ENCODE data around the gene NOX3. TPM values are rescaled to one million over a fixed set of nuclear protein-coding genes. Genes with fewer than 3 reads are reported as not detected.

Gene NOX3
- total and polyA plus RNA-seq, 2 donors (not counting 1 experiment from before 2014, with no cell fraction given), result not detected

- TF ChIP-seq EZH2 (IDR thresholded peaks at IDR 0.05; ENCODE audit: borderline replicate concordance, insufficient read depth, low read depth, low read length, poor library complexity, severe bottlenecking) (no peak), CTCF (IDR thresholded peaks at IDR 0.05) (no peak)
- H3K79me2 ChIP-seq (ENCODE audit: control insufficient read depth, insufficient read depth, low read length), result no peaks in the 10 kb centered on the region
- no peak overlapping the region for H3K27ac ChIP-seq (ENCODE audit: low read length in 2 of 2)
- H3K9me3 ChIP-seq (ENCODE audit: control extremely low read depth in 1 of 3, control insufficient read depth in 2 of 3, insufficient read depth in 1 of 3, low read length in 2 of 3), result peaks cover 0 to 8% (median 3%) of the 10 kb centered on the region in 3 donors
- H3K4me1 ChIP-seq (ENCODE audit: control insufficient read depth in 2 of 2, insufficient read depth in 2 of 2, low read length in 2 of 2), result no peaks in the 10 kb centered on the region
- H3K27me3 Mint-ChIP-seq, result no peaks in the 10 kb centered on the region
- no peaks in the 10 kb centered on the region for H3K4me1 Mint-ChIP-seq
- H4K20me1 ChIP-seq (ENCODE audit: control insufficient read depth, insufficient read depth, low read length, poor library complexity, severe bottlenecking), result no peaks in the 10 kb centered on the region
- DNase-seq, result no peak
- H3K9me3 Mint-ChIP-seq (ENCODE audit: insufficient read depth), result no peaks in the 10 kb centered on the region
- no peak overlapping the region for H3K4me3 Mint-ChIP-seq
- no CpG with 5 or more reads among the region's 1 CpG for WGBS (ENCODE audit: insufficient coverage)
- H3K27ac Mint-ChIP-seq, result no peak overlapping the region
- H2AFZ ChIP-seq (ENCODE audit: insufficient read depth, low read depth, low read length, poor library complexity, severe bottlenecking), result no peak overlapping the region
- H3K9ac ChIP-seq (ENCODE audit: low read length), result no peak overlapping the region
- H3K36me3 ChIP-seq (replicated peaks in 1 of 2; ENCODE audit: control extremely low read depth in 1 of 2, control insufficient read depth in 1 of 2, extremely low read depth in 1 of 2, insufficient read depth in 2 of 2, low read length in 1 of 2), result no peaks in the 10 kb centered on the region
- ChIA-PET CTCF (no interaction called here), POLR2A (no interaction called here)
- no peak overlapping the region for H3K4me3 ChIP-seq (ENCODE audit: control extremely low read depth in 1 of 5, extremely low read depth in 1 of 5, insufficient read depth in 1 of 5, low read depth in 2 of 5, low read length in 4 of 5)
- H3K27me3 ChIP-seq (replicated peaks in 1 of 4; ENCODE audit: control extremely low read depth in 1 of 4, control insufficient read depth in 3 of 4, insufficient read depth in 4 of 4, low read length in 3 of 4), result no peaks in the 10 kb centered on the region
- ATAC-seq (ENCODE audit: low read depth), result no peak
- no peak overlapping the region for H3K4me2 ChIP-seq (replicated peaks; ENCODE audit: low read depth, low read length, poor library complexity, severe bottlenecking)
- intact Hi-C loops (cut with micrococcal nuclease), result no loop called here
Measured at GRCh38 chr6:155502393-155502792, 46.8 kb upstream of the NOX3 start.

GRCh38 chr6:155499574-155499973 lies 43.9 kb upstream of the NOX3 start:
- H3K36me3 ChIP-seq (replicated peaks in 1 of 2; ENCODE audit: control extremely low read depth in 1 of 2, control insufficient read depth in 1 of 2, extremely low read depth in 1 of 2, insufficient read depth in 2 of 2, low read length in 1 of 2), result no peaks in the 10 kb centered on the region
- H3K27me3 Mint-ChIP-seq, result no peaks in the 10 kb centered on the region
- no peaks in the 10 kb centered on the region for H3K4me1 ChIP-seq (ENCODE audit: control insufficient read depth in 2 of 2, insufficient read depth in 2 of 2, low read length in 2 of 2)
- H3K4me2 ChIP-seq (replicated peaks; ENCODE audit: low read depth, low read length, poor library complexity, severe bottlenecking), result no peak overlapping the region
- H3K27ac Mint-ChIP-seq, result no peak overlapping the region
- POLR2A ChIA-PET, result no interaction called here
- CTCF ChIA-PET, result interaction anchor here (1.4 kb wide), 1 partner anchor 42 kb away, joined by 3 read pairs; no protein-coding TSS in a partner anchor
- no peak overlapping the region for H3K4me3 Mint-ChIP-seq
- TF ChIP-seq EZH2 (IDR thresholded peaks at IDR 0.05; ENCODE audit: borderline replicate concordance, insufficient read depth, low read depth, low read length, poor library complexity, severe bottlenecking) (no peak), CTCF (IDR thresholded peaks at IDR 0.05) (no peak)
- H3K4me3 ChIP-seq (ENCODE audit: control extremely low read depth in 1 of 5, extremely low read depth in 1 of 5, insufficient read depth in 1 of 5, low read depth in 2 of 5, low read length in 4 of 5), result no peak overlapping the region
- 87% methylated on average over 3 of the region's 4 CpGs for WGBS (ENCODE audit: insufficient coverage)
- H2AFZ ChIP-seq (ENCODE audit: insufficient read depth, low read depth, low read length, poor library complexity, severe bottlenecking), result no peak overlapping the region
- H3K9me3 ChIP-seq (ENCODE audit: control extremely low read depth in 1 of 3, control insufficient read depth in 2 of 3, insufficient read depth in 1 of 3, low read length in 2 of 3), result peaks cover 0 to 8% (median 3%) of the 10 kb centered on the region in 3 donors
- H4K20me1 ChIP-seq (ENCODE audit: control insufficient read depth, insufficient read depth, low read length, poor library complexity, severe bottlenecking), result no peaks in the 10 kb centered on the region
- ATAC-seq (ENCODE audit: low read depth), result no peak
- H3K9me3 Mint-ChIP-seq (ENCODE audit: insufficient read depth), result no peaks in the 10 kb centered on the region
- H3K4me1 Mint-ChIP-seq, result no peaks in the 10 kb centered on the region
- H3K79me2 ChIP-seq (ENCODE audit: control insufficient read depth, insufficient read depth, low read length), result no peaks in the 10 kb centered on the region
- no peak overlapping the region for H3K9ac ChIP-seq (ENCODE audit: low read length)
- intact Hi-C loops (cut with micrococcal nuclease), result no loop called here
- no peak overlapping the region for H3K27ac ChIP-seq (ENCODE audit: low read length in 2 of 2)
- no peaks in the 10 kb centered on the region for H3K27me3 ChIP-seq (replicated peaks in 1 of 4; ENCODE audit: control extremely low read depth in 1 of 4, control insufficient read depth in 3 of 4, insufficient read depth in 4 of 4, low read length in 3 of 4)
- no peak for DNase-seq

Measured in B cell (primary cell).